GM23338 (cell line): Measurements from ENCODE around the gene SOX10. TPM values are rescaled to one million over a fixed set of nuclear protein-coding genes. Genes with fewer than 3 reads are reported as not detected.

ENCODE experiments used
- ATAC-seq: fragments of 200-7000 bp; cut with Tn5 transposase; 3 replicates; pipeline ENCODE4 v1.9.1; 2020
- DNase-seq: peaks from one replicate; pipeline ENCODE4 v3.0.0-alpha.2; 2015; ENCODE audit warnings: low spot score
- H2AFZ ChIP-seq: fragments of 200-600 bp; sonication (generic); 2 replicates; pipeline ENCODE4 v1.8.0; 2016; ENCODE audit warnings: antibody characterized with exemption, mild to moderate bottlenecking, moderate library complexity
- H3F3A ChIP-seq: fragments of 200-600 bp; sonication (generic); replicated peaks from 2 replicates; pipeline ENCODE4 v1.8.0; 2017; ENCODE audit warnings: antibody characterized with exemption, mixed run types, low read depth
- H3K27ac ChIP-seq: fragments of 200-600 bp; sonication (generic); 2 replicates; pipeline ENCODE4 v1.6.1; 2016; ENCODE audit warnings: low read depth
- H3K27me3 ChIP-seq: fragments of 200-600 bp; sonication (generic); 2 replicates; pipeline ENCODE4 v1.8.0; 2016; ENCODE audit warnings: mild to moderate bottlenecking, mixed run types, moderate library complexity; ENCODE audit not compliant: insufficient read depth
- H3K36me3 ChIP-seq: fragments of 200-600 bp; sonication (generic); 2 replicates; pipeline ENCODE4 v1.8.0; 2016; ENCODE audit warnings: mild to moderate bottlenecking; ENCODE audit not compliant: insufficient read depth
- H3K4me1 ChIP-seq: fragments of 200-600 bp; sonication (generic); 2 replicates; pipeline ENCODE4 v1.8.0; 2016; ENCODE audit warnings: mild to moderate bottlenecking, moderate library complexity; ENCODE audit not compliant: insufficient read depth
- H3K4me2 ChIP-seq: fragments of 200-600 bp; sonication (generic); 2 replicates; pipeline ENCODE4 v1.7.1; 2017; ENCODE audit warnings: mixed run types
- H3K4me3 ChIP-seq: fragments of 200-600 bp; sonication (generic); 2 replicates; pipeline ENCODE4 v1.6.1; 2016; ENCODE audit warnings: mixed run types
- H3K79me2 ChIP-seq: fragments of 200-600 bp; sonication (generic); replicated peaks from 2 replicates; pipeline ENCODE4 v1.8.0; 2017; ENCODE audit warnings: mild to moderate bottlenecking; ENCODE audit not compliant: insufficient read depth
- H3K9me2 ChIP-seq: fragments of 200-600 bp; sonication (generic); 2 replicates; pipeline ENCODE4 v1.8.0; 2017; ENCODE audit not compliant: insufficient read depth
- H4K20me1 ChIP-seq: fragments of 200-600 bp; sonication (generic); replicated peaks from 2 replicates; pipeline ENCODE4 v1.8.0; 2017; ENCODE audit warnings: mild to moderate bottlenecking; ENCODE audit not compliant: insufficient read depth
- H3K27ac Mint-ChIP-seq: 2 replicates; pipeline ENCODE4 v1.8.0; 2020; ENCODE audit warnings: inconsistent platforms, mild to moderate bottlenecking, moderate library complexity, mixed read lengths
- H3K27me3 Mint-ChIP-seq: 3 replicates; pipeline ENCODE4 v1.8.0; 2022; ENCODE audit warnings: low read depth, mild to moderate bottlenecking, moderate library complexity, mixed read lengths, inconsistent platforms; ENCODE audit not compliant: insufficient read depth, poor library complexity
- H3K36me3 Mint-ChIP-seq: 3 replicates; pipeline ENCODE4 v1.8.0; 2021; ENCODE audit warnings: low read depth, mild to moderate bottlenecking, inconsistent platforms, moderate library complexity, mixed read lengths
- H3K4me1 Mint-ChIP-seq: 3 replicates; pipeline ENCODE4 v1.8.0; 2020; ENCODE audit warnings: mild to moderate bottlenecking, inconsistent platforms, mixed read lengths
- H3K4me3 Mint-ChIP-seq: 3 replicates; pipeline ENCODE4 v1.8.0; 2021; ENCODE audit warnings: moderate library complexity, mild to moderate bottlenecking, inconsistent platforms, mixed read lengths
- H3K9me3 Mint-ChIP-seq: 3 replicates; pipeline ENCODE4 v1.8.0; 2020; ENCODE audit warnings: moderate library complexity, mild to moderate bottlenecking, inconsistent platforms, mixed read lengths
- CREB1 ChIP-seq: fragments of 250-450 bp; sonication (Bioruptor Pico); IDR thresholded peaks from 2 replicates; pipeline ENCODE4 v1.5.0; 2020; ENCODE audit warnings: low read depth, mild to moderate bottlenecking, moderate library complexity
- CTCF ChIP-seq, 2 experiments: fragments of 200-600 bp in 1 of 2; sonication (generic) in 1 of 2; conservative IDR thresholded peaks; 2 replicates each; pipeline versions ENCODE4 v1.5.1 to v1.6.1; 2016 to 2017; ENCODE audit warnings: antibody characterized with exemption in 2 of 2, low read depth in 2 of 2, mild to moderate bottlenecking in 2 of 2, moderate library complexity in 1 of 2
- ETS1 ChIP-seq: IDR thresholded peaks from 2 replicates; pipeline ENCODE4 v1.6.1; 2016; ENCODE audit warnings: antibody characterized with exemption
- EZH2 ChIP-seq: fragments of 200-600 bp; sonication (generic); IDR thresholded peaks from one replicate; pipeline ENCODE4 v1.8.0; 2017; ENCODE audit warnings: antibody characterized with exemption, mild to moderate bottlenecking, low read depth; ENCODE audit not compliant: unreplicated experiment
- EZH2phosphoT487 ChIP-seq: fragments of 200-600 bp; sonication (generic); IDR thresholded peaks from one replicate; pipeline ENCODE4 v1.8.1; 2018; ENCODE audit warnings: antibody characterized with exemption; ENCODE audit not compliant: unreplicated experiment
- JUNB ChIP-seq: IDR thresholded peaks from one replicate; pipeline ENCODE4 v1.6.1; 2016; ENCODE audit warnings: antibody characterized with exemption; ENCODE audit not compliant: unreplicated experiment
- NANOG ChIP-seq: IDR thresholded peaks from 2 replicates; pipeline ENCODE4 v1.6.1; 2016; ENCODE audit warnings: antibody characterized with exemption, borderline replicate concordance
- POLR2AphosphoS5 ChIP-seq: IDR thresholded peaks from 2 replicates; pipeline ENCODE4 v1.6.1; 2016; ENCODE audit warnings: antibody characterized with exemption, low read depth
- REST ChIP-seq: IDR thresholded peaks from one replicate; pipeline ENCODE4 v1.6.1; 2018; ENCODE audit warnings: antibody characterized with exemption; ENCODE audit not compliant: unreplicated experiment
- STAT1 ChIP-seq: IDR thresholded peaks from one replicate; pipeline ENCODE4 v1.6.1; 2016; ENCODE audit warnings: antibody characterized with exemption; ENCODE audit not compliant: unreplicated experiment
- ZNF114 ChIP-seq: fragments of 250-450 bp; sonication (Bioruptor Pico); IDR thresholded peaks from 2 replicates; pipeline ENCODE4 v1.5.0; 2020; ENCODE audit warnings: mild to moderate bottlenecking, moderate library complexity
- ZNF331 ChIP-seq: fragments of 250-450 bp; sonication (Bioruptor Pico); IDR thresholded peaks from 2 replicates; pipeline ENCODE4 v1.5.0; 2020; ENCODE audit warnings: low read depth, mild to moderate bottlenecking, moderate library complexity
- polyA plus RNA-seq: library from polyadenylated mRNA; unstranded; fragments of >200 nt; fragmentation: Nextera tagmentation; extraction: Ambion mirVana; gene quantifications from 2 replicates; pipeline ENCODE4 v1.2.1, GENCODE V29; 2016
- total RNA-seq: library from RNA; depleted of rRNA; stranded (reverse); fragments of >200 nt; shearing (Covaris generic); gene quantifications from 2 replicates; pipeline ENCODE4 v1.2.3, GENCODE V29; 2014
- TF ChIP-seq, protein P1 (sequence below): fragments of 250-450 bp; sonication (Bioruptor Pico); IDR thresholded peaks from 2 replicates; pipeline ENCODE4 v1.5.0; 2020; ENCODE audit warnings: mild to moderate bottlenecking, moderate library complexity

Gene SOX10
- total and polyA plus RNA-seq, 2 experiments from 2014 or later: 1.1 to 2.1 TPM

- Histone ChIP-seq H3K4me3 (no peak overlapping the region), H3K27ac (no peak overlapping the region), H3K9me2 (no peaks in the 10 kb centered on the region), H3K79me2 (no peaks in the 10 kb centered on the region), H3F3A (0 out of 2 replicates have a peak, but pooled peaks cover 2% of the 10 kb centered on the region), H3K36me3 (peaks cover 5% of the 10 kb centered on the region; the same call in 1 of the 2 replicates), H2AFZ (no peak overlapping the region), H3K4me2 (no peak overlapping the region), H3K27me3 (no peaks in the 10 kb centered on the region), H3K4me1 (peaks cover 4% of the 10 kb centered on the region; the same call in 1 of the 2 replicates), H4K20me1 (no peaks in the 10 kb centered on the region; the same call in 1 of the 2 replicates)
- Mint-ChIP-seq H3K4me3 (no peak overlapping the region), H3K27me3 (peaks cover 9% of the 10 kb centered on the region), H3K4me1 (peaks cover 8% of the 10 kb centered on the region; the same call in 1 of the 3 replicates), H3K36me3 (peaks cover 13% of the 10 kb centered on the region), H3K27ac (no peak overlapping the region), H3K9me3 (no peaks in the 10 kb centered on the region)
- ATAC-seq (no peak), DNase-seq (no peak)
- TF ChIP-seq EZH2 (no peak), POLR2AphosphoS5 (no peak), CTCF (conservative IDR thresholded peaks at IDR 0.05; ENCODE audit: low read depth in 2 of 2) (no peak), ZNF114 (CRISPR knock-in tag) (no peak), NANOG (no peak), JUNB (no peak), ETS1 (no peak), CREB1 (CRISPR knock-in tag) (no peak), ZNF331 (CRISPR knock-in tag) (no peak), STAT1 (no peak), EZH2phosphoT487 (no peak), REST (no peak)
- TF ChIP-seq, protein P1, sequence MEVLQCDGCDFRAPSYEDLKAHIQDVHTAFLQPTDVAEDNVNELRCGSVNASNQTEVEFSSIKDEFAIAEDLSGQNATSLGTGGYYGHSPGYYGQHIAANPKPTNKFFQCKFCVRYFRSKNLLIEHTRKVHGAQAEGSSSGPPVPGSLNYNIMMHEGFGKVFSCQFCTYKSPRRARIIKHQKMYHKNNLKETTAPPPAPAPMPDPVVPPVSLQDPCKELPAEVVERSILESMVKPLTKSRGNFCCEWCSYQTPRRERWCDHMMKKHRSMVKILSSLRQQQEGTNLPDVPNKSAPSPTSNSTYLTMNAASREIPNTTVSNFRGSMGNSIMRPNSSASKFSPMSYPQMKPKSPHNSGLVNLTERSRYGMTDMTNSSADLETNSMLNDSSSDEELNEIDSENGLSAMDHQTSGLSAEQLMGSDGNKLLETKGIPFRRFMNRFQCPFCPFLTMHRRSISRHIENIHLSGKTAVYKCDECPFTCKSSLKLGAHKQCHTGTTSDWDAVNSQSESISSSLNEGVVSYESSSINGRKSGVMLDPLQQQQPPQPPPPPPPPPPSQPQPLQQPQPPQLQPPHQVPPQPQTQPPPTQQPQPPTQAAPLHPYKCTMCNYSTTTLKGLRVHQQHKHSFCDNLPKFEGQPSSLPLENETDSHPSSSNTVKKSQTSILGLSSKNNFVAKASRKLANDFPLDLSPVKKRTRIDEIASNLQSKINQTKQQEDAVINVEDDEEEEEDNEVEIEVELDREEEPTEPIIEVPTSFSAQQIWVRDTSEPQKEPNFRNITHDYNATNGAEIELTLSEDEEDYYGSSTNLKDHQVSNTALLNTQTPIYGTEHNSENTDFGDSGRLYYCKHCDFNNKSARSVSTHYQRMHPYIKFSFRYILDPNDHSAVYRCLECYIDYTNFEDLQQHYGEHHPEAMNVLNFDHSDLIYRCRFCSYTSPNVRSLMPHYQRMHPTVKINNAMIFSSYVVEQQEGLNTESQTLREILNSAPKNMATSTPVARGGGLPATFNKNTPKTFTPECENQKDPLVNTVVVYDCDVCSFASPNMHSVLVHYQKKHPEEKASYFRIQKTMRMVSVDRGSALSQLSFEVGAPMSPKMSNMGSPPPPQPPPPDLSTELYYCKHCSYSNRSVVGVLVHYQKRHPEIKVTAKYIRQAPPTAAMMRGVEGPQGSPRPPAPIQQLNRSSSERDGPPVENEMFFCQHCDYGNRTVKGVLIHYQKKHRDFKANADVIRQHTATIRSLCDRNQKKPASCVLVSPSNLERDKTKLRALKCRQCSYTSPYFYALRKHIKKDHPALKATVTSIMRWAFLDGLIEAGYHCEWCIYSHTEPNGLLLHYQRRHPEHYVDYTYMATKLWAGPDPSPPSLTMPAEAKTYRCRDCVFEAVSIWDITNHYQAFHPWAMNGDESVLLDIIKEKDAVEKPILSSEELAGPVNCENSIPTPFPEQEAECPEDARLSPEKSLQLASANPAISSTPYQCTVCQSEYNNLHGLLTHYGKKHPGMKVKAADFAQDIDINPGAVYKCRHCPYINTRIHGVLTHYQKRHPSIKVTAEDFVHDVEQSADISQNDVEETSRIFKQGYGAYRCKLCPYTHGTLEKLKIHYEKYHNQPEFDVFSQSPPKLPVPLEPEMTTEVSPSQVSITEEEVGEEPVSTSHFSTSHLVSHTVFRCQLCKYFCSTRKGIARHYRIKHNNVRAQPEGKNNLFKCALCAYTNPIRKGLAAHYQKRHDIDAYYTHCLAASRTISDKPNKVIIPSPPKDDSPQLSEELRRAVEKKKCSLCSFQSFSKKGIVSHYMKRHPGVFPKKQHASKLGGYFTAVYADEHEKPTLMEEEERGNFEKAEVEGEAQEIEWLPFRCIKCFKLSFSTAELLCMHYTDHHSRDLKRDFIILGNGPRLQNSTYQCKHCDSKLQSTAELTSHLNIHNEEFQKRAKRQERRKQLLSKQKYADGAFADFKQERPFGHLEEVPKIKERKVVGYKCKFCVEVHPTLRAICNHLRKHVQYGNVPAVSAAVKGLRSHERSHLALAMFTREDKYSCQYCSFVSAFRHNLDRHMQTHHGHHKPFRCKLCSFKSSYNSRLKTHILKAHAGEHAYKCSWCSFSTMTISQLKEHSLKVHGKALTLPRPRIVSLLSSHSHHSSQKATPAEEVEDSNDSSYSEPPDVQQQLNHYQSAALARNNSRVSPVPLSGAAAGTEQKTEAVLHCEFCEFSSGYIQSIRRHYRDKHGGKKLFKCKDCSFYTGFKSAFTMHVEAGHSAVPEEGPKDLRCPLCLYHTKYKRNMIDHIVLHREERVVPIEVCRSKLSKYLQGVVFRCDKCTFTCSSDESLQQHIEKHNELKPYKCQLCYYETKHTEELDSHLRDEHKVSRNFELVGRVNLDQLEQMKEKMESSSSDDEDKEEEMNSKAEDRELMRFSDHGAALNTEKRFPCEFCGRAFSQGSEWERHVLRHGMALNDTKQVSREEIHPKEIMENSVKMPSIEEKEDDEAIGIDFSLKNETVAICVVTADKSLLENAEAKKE (CRISPR knock-in tag): no peak
Observed at GRCh38 chr22:37942133-37942532, 42.2 kb downstream of the SOX10 start.
